H9 (cell line): ENCODE measurements around the gene GGA2. TPM values are rescaled to one million over a fixed set of nuclear protein-coding genes. Genes with fewer than 3 reads are reported as not detected.

ENCODE experiments used
- DNase-seq: peaks from one replicate; pipeline ENCODE4 v3.0.0-alpha.2; 2017
- H2AFZ ChIP-seq: one replicate; pipeline ENCODE4 v1.6.1; 2013; ENCODE audit warnings: mild to moderate bottlenecking, low read length, control low read depth, moderate library complexity
- H2AK5ac ChIP-seq: 2 replicates; pipeline ENCODE4 v1.6.1; 2013; ENCODE audit warnings: low read length, control low read depth, mixed read lengths; ENCODE audit not compliant: insufficient read length
- H2BK120ac ChIP-seq: one replicate; pipeline ENCODE4 v1.6.1; 2013; ENCODE audit warnings: low read depth, mild to moderate bottlenecking, low read length, control low read depth, inconsistent platforms; ENCODE audit not compliant: poor library complexity, severe bottlenecking
- H2BK12ac ChIP-seq: 2 replicates; pipeline ENCODE4 v1.6.1; 2013; ENCODE audit warnings: low read length, control low read depth, mixed read lengths, low read depth; ENCODE audit not compliant: insufficient read length
- H2BK15ac ChIP-seq: 2 replicates; pipeline ENCODE4 v1.6.1; 2013; ENCODE audit warnings: low read depth, low read length, control low read depth
- H2BK20ac ChIP-seq: one replicate; pipeline ENCODE4 v1.6.1; 2013; ENCODE audit warnings: low read depth, mild to moderate bottlenecking, low read length, control low read depth, inconsistent platforms; ENCODE audit not compliant: poor library complexity, severe bottlenecking
- H2BK5ac ChIP-seq: 2 replicates; pipeline ENCODE4 v1.6.1; 2013; ENCODE audit warnings: low read length, control low read depth, mixed read lengths; ENCODE audit not compliant: insufficient read length
- H3K14ac ChIP-seq: 2 replicates; pipeline ENCODE4 v1.6.1; 2013; ENCODE audit warnings: low read length, control low read depth; ENCODE audit not compliant: insufficient read depth
- H3K18ac ChIP-seq: 2 replicates; pipeline ENCODE4 v1.6.1; 2013; ENCODE audit warnings: low read depth, mild to moderate bottlenecking, mixed read lengths, low read length, control low read depth; ENCODE audit not compliant: insufficient read length
- H3K23ac ChIP-seq: 2 replicates; pipeline ENCODE4 v1.6.1; 2013; ENCODE audit warnings: low read length, control low read depth, mixed read lengths, low read depth; ENCODE audit not compliant: insufficient read length
- H3K23me2 ChIP-seq: 2 replicates; pipeline ENCODE4 v1.6.1; 2013; ENCODE audit warnings: low read depth, mild to moderate bottlenecking, mixed read lengths, low read length, control low read depth; ENCODE audit not compliant: insufficient read length, poor library complexity, severe bottlenecking
- H3K27ac ChIP-seq: 2 replicates; pipeline ENCODE4 v1.5.1; 2013; ENCODE audit warnings: low read length, control low read depth, mixed read lengths, low read depth; ENCODE audit not compliant: insufficient read length
- H3K27me3 ChIP-seq: 2 replicates; pipeline ENCODE4 v1.6.1; 2013; ENCODE audit warnings: low read length, control low read depth, inconsistent platforms; ENCODE audit not compliant: insufficient read depth
- H3K4ac ChIP-seq: 2 replicates; pipeline ENCODE4 v1.6.1; 2013; ENCODE audit warnings: low read depth, mild to moderate bottlenecking, control low read depth, inconsistent platforms, low read length, moderate library complexity
- H3K4me1 ChIP-seq: 2 replicates; pipeline ENCODE4 v1.6.1; 2013; ENCODE audit warnings: low read length, control low read depth, inconsistent platforms; ENCODE audit not compliant: insufficient read depth
- H3K4me2 ChIP-seq: 2 replicates; pipeline ENCODE4 v1.6.1; 2013; ENCODE audit warnings: low read length, control low read depth, mixed read lengths; ENCODE audit not compliant: insufficient read length, insufficient read depth
- H3K56ac ChIP-seq: 2 replicates; pipeline ENCODE4 v1.6.1; 2013; ENCODE audit warnings: low read depth, mild to moderate bottlenecking, mixed read lengths, low read length, control low read depth; ENCODE audit not compliant: insufficient read length
- H3K79me1 ChIP-seq: 2 replicates; pipeline ENCODE4 v1.6.1; 2013; ENCODE audit warnings: low read depth, mild to moderate bottlenecking, moderate library complexity, low read length, control low read depth, inconsistent platforms; ENCODE audit not compliant: insufficient read depth, poor library complexity, severe bottlenecking
- H3K79me2 ChIP-seq: 2 replicates; pipeline ENCODE4 v1.6.1; 2013; ENCODE audit warnings: low read length, control low read depth, inconsistent platforms; ENCODE audit not compliant: insufficient read depth
- H3K9ac ChIP-seq: 2 replicates; pipeline ENCODE4 v1.6.1; 2013; ENCODE audit warnings: low read length, control low read depth, mixed read lengths; ENCODE audit not compliant: insufficient read length; ENCODE audit errors: extremely low read depth
- H3K9me3 ChIP-seq: one replicate; pipeline ENCODE4 v1.6.1; 2013; ENCODE audit warnings: low read depth, low read length, inconsistent platforms; ENCODE audit not compliant: control insufficient read depth
- H3T11ph ChIP-seq: one replicate; pipeline ENCODE4 v1.6.1; 2013; ENCODE audit warnings: mild to moderate bottlenecking, low read length, control low read depth, inconsistent platforms
- H4K20me1 ChIP-seq: one replicate; pipeline ENCODE4 v1.6.1; 2013; ENCODE audit not compliant: control insufficient read depth, insufficient read length, insufficient read depth
- H4K5ac ChIP-seq: 2 replicates; pipeline ENCODE4 v1.6.1; 2013; ENCODE audit warnings: low read depth, mild to moderate bottlenecking, mixed read lengths, low read length, control low read depth; ENCODE audit not compliant: insufficient read length
- H4K8ac ChIP-seq: replicated peaks from 2 replicates; pipeline ENCODE4 v1.6.1; 2013; ENCODE audit warnings: low read length, control low read depth, mixed read lengths, low read depth; ENCODE audit not compliant: insufficient read length
- H4K91ac ChIP-seq: 2 replicates; pipeline ENCODE4 v1.6.1; 2013; ENCODE audit warnings: low read depth, mild to moderate bottlenecking, moderate library complexity, mixed read lengths, low read length, control low read depth; ENCODE audit not compliant: insufficient read length
- H3K27ac Mint-ChIP-seq, 3 experiments: 2 replicates in 2 of 3; 3 replicates in 1 of 3; pipeline ENCODE4 v1.8.0; 2020 to 2021; ENCODE audit warnings: mixed read lengths in 3 of 3, mild to moderate bottlenecking in 1 of 3, moderate library complexity in 1 of 3
- H3K27me3 Mint-ChIP-seq: 2 replicates; pipeline ENCODE4 v1.8.0; 2021; ENCODE audit warnings: low read depth, mild to moderate bottlenecking, moderate library complexity, mixed read lengths
- H3K36me3 Mint-ChIP-seq, 3 experiments: 2 replicates in 2 of 3; 3 replicates in 1 of 3; pipeline ENCODE4 v1.8.0; 2020 to 2021; ENCODE audit warnings: low read depth in 3 of 3, mixed read lengths in 3 of 3; ENCODE audit not compliant: insufficient read depth in 1 of 3
- H3K4me1 Mint-ChIP-seq, 2 experiments: 2 replicates each; pipeline ENCODE4 v1.8.0; 2020; ENCODE audit warnings: mixed read lengths in 2 of 2
- H3K4me3 Mint-ChIP-seq, 2 experiments: 2 replicates in 1 of 2; 3 replicates in 1 of 2; pipeline ENCODE4 v1.8.0; 2020 to 2021; ENCODE audit warnings: mild to moderate bottlenecking in 2 of 2, mixed read lengths in 2 of 2, moderate library complexity in 1 of 2
- H3K9me3 Mint-ChIP-seq, 2 experiments: 2 replicates in 1 of 2; 3 replicates in 1 of 2; pipeline ENCODE4 v1.8.0; 2020; ENCODE audit warnings: mild to moderate bottlenecking in 2 of 2, mixed read lengths in 2 of 2, moderate library complexity in 1 of 2
- CTCF ChIP-seq: fragments of 200-600 bp; sonication (generic); conservative IDR thresholded peaks from 3 replicates; pipeline ENCODE4 v1.8.0; 2021; ENCODE audit warnings: antibody characterized with exemption, mild to moderate bottlenecking
- WGBS: extraction: QIAGEN DNeasy Blood & Tissue Kit; methylation state at CpG from one replicate; pipeline ENCODE4 v1.1.7; 2013; ENCODE audit warnings: missing lambda C conversion rate, low lambda C conversion rate, mixed read lengths; ENCODE audit not compliant: insufficient read length; ENCODE audit errors: extremely low coverage; 5-methylcytosine and 5-hydroxymethylcytosine counted together
- total RNA-seq: library from RNA; stranded (reverse); gene quantifications from 2 replicates; pipeline ENCODE4 v1.2.1, GENCODE V29; 2021

The GGA2 gene
- total RNA-seq, 1 experiment from 2014 or later, result 143 TPM

GRCh38 chr16:23528644-23529310 is 18.5 kb upstream of the GGA2 start:
- Histone ChIP-seq H2BK5ac (no peak overlapping the region), H2AK5ac (no peak overlapping the region), H2BK12ac (no peak overlapping the region), H4K20me1 (no peaks in the 10 kb centered on the region), H3K4ac (no peak overlapping the region), H3K23ac (no peak overlapping the region), H4K5ac (no peak overlapping the region), H3K79me1 (no peaks in the 10 kb centered on the region), H3K4me1 (no peaks in the 10 kb centered on the region), H4K8ac (no peak overlapping the region), H3K18ac (no peak overlapping the region), H3K9ac (no peak overlapping the region), H3K9me3 (no peaks in the 10 kb centered on the region), H4K91ac (no peak overlapping the region), H3K27me3 (no peaks in the 10 kb centered on the region), H2BK20ac (no peak overlapping the region), H3K56ac (no peak overlapping the region), H2BK15ac (no peak overlapping the region), H3K4me2 (no peak overlapping the region), H3K27ac (no peak overlapping the region), H3K14ac (no peak overlapping the region), H3K23me2 (no peaks in the 10 kb centered on the region), H3T11ph (no peak overlapping the region), H2BK120ac (no peak overlapping the region), H2AFZ (no peak overlapping the region), H3K79me2 (no peaks in the 10 kb centered on the region)
- no peak overlapping the region for H3K4me3 Mint-ChIP-seq
- no peaks in the 10 kb centered on the region for H3K4me1 Mint-ChIP-seq
- H3K27ac Mint-ChIP-seq, result no peak overlapping the region
- TF ChIP-seq CTCF, result no peak
- H3K9me3 Mint-ChIP-seq, result no peaks in the 10 kb centered on the region
- H3K36me3 Mint-ChIP-seq, result peaks cover 33 to 82% (median 74%) of the 10 kb centered on the region in 3 experiments; a peak in 6 of 7 replicates
- WGBS, result no CpG with 5 or more reads among the region's 10 CpGs
- H3K27me3 Mint-ChIP-seq, result no peaks in the 10 kb centered on the region
- DNase-seq, result no peak
